Gastroesophageal sphincter (tissue), 3 donors: Measurements from ENCODE around the gene ZNF648.

Source experiments
- EP300 ChIP-seq: sonication (generic); formaldehyde crosslinking; IDR thresholded peaks from one replicate; pipeline ENCODE4 v1.6.1; 2017; ENCODE audit warnings: antibody characterized with exemption, mild to moderate bottlenecking
- POLR2A ChIP-seq, 2 donors: fragments of 450-650 bp; IDR thresholded peaks; one replicate each; pipeline ENCODE4 v1.6.1; 2017; ENCODE audit warnings: antibody characterized with exemption in 2 of 2, mild to moderate bottlenecking in 2 of 2, moderate library complexity in 1 of 2
- POLR2AphosphoS5 ChIP-seq: sonication (generic); formaldehyde crosslinking; IDR thresholded peaks from one replicate; pipeline ENCODE4 v1.6.1; 2017; ENCODE audit warnings: antibody characterized with exemption
- TF ChIP-seq, protein P1 (sequence below), 4 experiments: fragments of 200-600 bp in 2 of 4; fragments of 450-650 bp in 2 of 4; sonication (generic) in 1 of 4; IDR thresholded peaks; one replicate each; pipeline ENCODE4 v1.5.1; 2017 to 2019; ENCODE audit warnings: antibody characterized with exemption in 4 of 4, mild to moderate bottlenecking in 2 of 4, moderate library complexity in 2 of 4

DNA sequence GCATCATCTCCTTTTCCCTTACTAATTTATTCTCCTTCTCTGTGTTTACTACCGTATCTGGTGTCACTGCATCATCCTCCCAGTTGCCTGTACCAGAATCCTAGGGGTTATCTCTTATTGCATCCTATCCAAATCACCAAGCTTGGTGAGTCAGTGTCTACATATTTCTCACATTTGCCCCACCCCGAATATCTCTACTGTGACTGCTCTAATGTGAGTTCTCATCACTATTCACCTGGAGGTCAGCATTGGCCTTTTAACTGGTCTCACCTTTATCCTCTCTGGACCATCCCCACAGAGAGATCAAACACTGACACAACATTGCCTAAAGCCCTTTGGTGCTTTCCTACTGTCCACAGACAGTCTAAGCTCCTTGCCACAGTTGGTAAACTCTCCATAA is 45.7 kb upstream of the ZNF648 start:
- TF ChIP-seq POLR2AphosphoS5 (no peak), EP300 (no peak), POLR2A (IDR thresholded peaks at IDR 0.05) (no peak)
- TF ChIP-seq, protein P1, sequence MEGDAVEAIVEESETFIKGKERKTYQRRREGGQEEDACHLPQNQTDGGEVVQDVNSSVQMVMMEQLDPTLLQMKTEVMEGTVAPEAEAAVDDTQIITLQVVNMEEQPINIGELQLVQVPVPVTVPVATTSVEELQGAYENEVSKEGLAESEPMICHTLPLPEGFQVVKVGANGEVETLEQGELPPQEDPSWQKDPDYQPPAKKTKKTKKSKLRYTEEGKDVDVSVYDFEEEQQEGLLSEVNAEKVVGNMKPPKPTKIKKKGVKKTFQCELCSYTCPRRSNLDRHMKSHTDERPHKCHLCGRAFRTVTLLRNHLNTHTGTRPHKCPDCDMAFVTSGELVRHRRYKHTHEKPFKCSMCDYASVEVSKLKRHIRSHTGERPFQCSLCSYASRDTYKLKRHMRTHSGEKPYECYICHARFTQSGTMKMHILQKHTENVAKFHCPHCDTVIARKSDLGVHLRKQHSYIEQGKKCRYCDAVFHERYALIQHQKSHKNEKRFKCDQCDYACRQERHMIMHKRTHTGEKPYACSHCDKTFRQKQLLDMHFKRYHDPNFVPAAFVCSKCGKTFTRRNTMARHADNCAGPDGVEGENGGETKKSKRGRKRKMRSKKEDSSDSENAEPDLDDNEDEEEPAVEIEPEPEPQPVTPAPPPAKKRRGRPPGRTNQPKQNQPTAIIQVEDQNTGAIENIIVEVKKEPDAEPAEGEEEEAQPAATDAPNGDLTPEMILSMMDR (IDR thresholded peaks at IDR 0.05): no peak
